Breast epithelium (tissue), 3 donors: ENCODE results near the gene PPFIA4.

ENCODE experiments used
- POLR2A ChIP-seq: fragments of 450-650 bp; IDR thresholded peaks from one replicate; pipeline ENCODE4 v1.6.1; 2016; ENCODE audit warnings: antibody characterized with exemption, mild to moderate bottlenecking, moderate library complexity
- TF ChIP-seq, protein P1 (sequence below), 3 donors: fragments of 450-650 bp; IDR thresholded peaks; one replicate each; pipeline ENCODE4 v1.5.1; 2016 to 2017; ENCODE audit warnings: antibody characterized with exemption in 3 of 3, mild to moderate bottlenecking in 3 of 3, moderate library complexity in 3 of 3

DNA sequence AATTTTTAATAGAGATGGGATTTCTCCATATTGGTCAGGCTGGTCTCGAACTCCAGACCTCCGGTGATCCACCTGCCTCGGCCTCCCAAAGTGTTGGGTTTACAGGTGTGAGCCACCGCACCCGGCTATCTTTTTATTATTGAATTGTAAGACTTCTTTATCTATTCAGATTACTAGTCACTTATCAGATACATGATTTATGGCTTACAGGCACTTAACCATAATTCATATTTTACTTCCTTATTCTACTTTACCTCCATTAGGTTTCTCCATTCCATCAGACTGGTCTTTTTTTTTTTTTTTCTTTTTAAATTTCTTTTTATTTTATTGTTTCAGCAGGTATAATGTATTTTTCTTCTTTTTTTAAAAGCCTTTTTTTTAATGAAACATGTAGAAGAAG lies 14.7 kb upstream of the PPFIA4 start:
- TF ChIP-seq, protein P1, sequence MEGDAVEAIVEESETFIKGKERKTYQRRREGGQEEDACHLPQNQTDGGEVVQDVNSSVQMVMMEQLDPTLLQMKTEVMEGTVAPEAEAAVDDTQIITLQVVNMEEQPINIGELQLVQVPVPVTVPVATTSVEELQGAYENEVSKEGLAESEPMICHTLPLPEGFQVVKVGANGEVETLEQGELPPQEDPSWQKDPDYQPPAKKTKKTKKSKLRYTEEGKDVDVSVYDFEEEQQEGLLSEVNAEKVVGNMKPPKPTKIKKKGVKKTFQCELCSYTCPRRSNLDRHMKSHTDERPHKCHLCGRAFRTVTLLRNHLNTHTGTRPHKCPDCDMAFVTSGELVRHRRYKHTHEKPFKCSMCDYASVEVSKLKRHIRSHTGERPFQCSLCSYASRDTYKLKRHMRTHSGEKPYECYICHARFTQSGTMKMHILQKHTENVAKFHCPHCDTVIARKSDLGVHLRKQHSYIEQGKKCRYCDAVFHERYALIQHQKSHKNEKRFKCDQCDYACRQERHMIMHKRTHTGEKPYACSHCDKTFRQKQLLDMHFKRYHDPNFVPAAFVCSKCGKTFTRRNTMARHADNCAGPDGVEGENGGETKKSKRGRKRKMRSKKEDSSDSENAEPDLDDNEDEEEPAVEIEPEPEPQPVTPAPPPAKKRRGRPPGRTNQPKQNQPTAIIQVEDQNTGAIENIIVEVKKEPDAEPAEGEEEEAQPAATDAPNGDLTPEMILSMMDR (IDR thresholded peaks at IDR 0.05) = no peak
- TF ChIP-seq POLR2A = no peak
